Astrocyte of the cerebellum (primary cell): ENCODE data around the gene PRSS2.
"Not testable (repeated sequence)": the region's sequence is repeated elsewhere in the genome, so short reads cannot be mapped to it uniquely, and the experiment has no call there.

Experiments
- DNase-seq: peaks from one replicate; pipeline ENCODE4 v3.0.0-alpha.2; 2011; ENCODE audit warnings: low read depth
- H3K4me3 ChIP-seq: 2 replicates; pipeline ENCODE4 v1.5.1; 2011; ENCODE audit warnings: mild to moderate bottlenecking, low read depth, low read length, moderate library complexity
- CTCF ChIP-seq: IDR thresholded peaks from 2 replicates; pipeline ENCODE4 v1.5.1; 2012; ENCODE audit warnings: low read length, low read depth, moderate library complexity, mild to moderate bottlenecking; ENCODE audit errors: missing control alignments
- in situ Hi-C: cut with HindIII; loops from 2 replicates; pipeline ENCODE4 v1.10.0; 2017; ENCODE audit warnings: low sequenced_read_pairs

Gene PRSS2

GRCh38 chr7:142745091-142745635, 25.6 kb upstream of the PRSS2 start:
- TF ChIP-seq CTCF: no peak
- H3K4me3 ChIP-seq: no peak overlapping the region
- in situ Hi-C loops: no loop called here
- no peak for DNase-seq

- in situ Hi-C loops: no loop called here
- no peak for TF ChIP-seq CTCF
- H3K4me3 ChIP-seq: no peak overlapping the region
- DNase-seq: no peak
Observed at GRCh38 chr7:142745745-142746144, 25.0 kb upstream of the PRSS2 start.

- DNase-seq: no peak
- in situ Hi-C loops: no loop called here
- TF ChIP-seq CTCF: no peak
- no peak overlapping the region for H3K4me3 ChIP-seq
Observed at GRCh38 chr7:142746264-142746663, 24.5 kb upstream of the PRSS2 start.

GRCh38 chr7:142748410-142748809, 22.4 kb upstream of the PRSS2 start:
- in situ Hi-C loops, DNase-seq: not testable (repeated sequence)

GRCh38 chr7:142749218-142749993, 21.4 kb upstream of the PRSS2 start, which contains the start of gene PRSS1:
PRSS1 (plus strand) TSS chr7:142749472; CDS start chr7:142749485, 13 bp downstream.
- no peak within 1 kb of the TSS for H3K4me3 ChIP-seq
- DNase-seq: no peak
- TF ChIP-seq CTCF: no peak
- in situ Hi-C loops: no loop called here

More at GRCh38 chr7:142748410-142748809, 22.4 kb upstream of the PRSS2 start:
- H3K4me3 ChIP-seq: not testable (repeated sequence)

- in situ Hi-C loops: no loop called here
- TF ChIP-seq CTCF: no peak
Observed at GRCh38 chr7:142750321-142750938, 20.3 kb upstream of the PRSS2 start.

GRCh38 chr7:142751526-142752175, 19.1 kb upstream of the PRSS2 start:
- DNase-seq, H3K4me3 ChIP-seq, in situ Hi-C loops: not testable (repeated sequence)

More at GRCh38 chr7:142750321-142750938, 20.3 kb upstream of the PRSS2 start:
- no peak overlapping the region for H3K4me3 ChIP-seq
- no peak for DNase-seq
